ENCODE results near the gene SNRPB2.

The SNRPB2 gene

DNA sequence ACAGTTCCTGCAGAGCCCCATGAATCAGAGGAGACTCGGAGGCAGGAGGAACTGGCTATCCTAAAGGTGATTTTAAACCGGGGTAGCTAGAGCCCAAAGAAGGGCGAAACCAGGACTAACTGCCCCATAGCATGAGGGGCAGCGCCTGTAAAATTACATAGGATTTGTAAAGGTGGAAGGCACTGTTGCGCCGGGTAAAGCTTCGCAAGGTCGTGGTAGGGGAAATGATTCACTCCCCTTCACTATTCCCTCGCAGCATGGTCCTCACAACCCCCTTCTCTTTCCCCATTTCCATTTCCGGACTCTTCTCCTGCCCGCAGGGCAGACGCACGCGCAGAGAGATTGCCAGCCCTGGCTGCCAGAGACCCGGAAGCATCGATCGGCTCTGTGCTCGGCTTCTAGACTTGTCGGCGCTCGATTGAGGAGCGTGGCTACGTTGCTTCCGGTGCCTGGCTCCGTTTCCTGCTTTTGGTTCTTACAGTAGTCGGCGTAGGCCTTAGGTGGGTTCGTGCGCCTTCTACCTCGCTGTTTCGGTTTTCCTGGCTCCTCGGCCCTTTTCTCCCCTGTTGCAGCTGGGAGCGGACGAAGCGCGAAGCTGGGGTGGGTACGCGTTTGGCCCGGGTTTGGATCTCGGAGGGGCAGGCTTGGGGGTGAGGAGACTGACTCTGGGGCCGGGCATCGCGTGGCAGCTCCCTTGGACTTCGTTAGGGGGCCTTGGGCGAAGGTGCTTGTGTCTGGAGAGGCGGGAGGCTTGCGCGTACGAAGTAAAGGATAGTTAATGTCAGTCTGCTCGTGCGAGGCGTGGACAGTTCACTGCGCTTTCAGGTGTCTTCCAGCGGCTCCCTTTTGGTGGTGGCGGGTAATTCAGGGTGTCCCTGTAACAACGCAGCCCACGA is at the start of gene SNRPB2:
Gene SNRPB2, plus strand, starts transcription at position 462 of the 896 bp plus-strand sequence. CDS start 1,677 bp downstream, outside the sequence.
- Histone ChIP-seq H3K27me3 (ENCODE audit: control insufficient read depth in 1 of 2, insufficient read depth in 2 of 2, low read length in 2 of 2) (peaks cover 6 to 11% of the 10 kb centered on the region in 2 donors), H3K4me1 (ENCODE audit: control insufficient read depth in 1 of 2, insufficient read depth in 2 of 2, low read length in 2 of 2) (peaks cover 16% of the 10 kb centered on the region in 2 donors), H3K9me3 (ENCODE audit: control insufficient read depth in 1 of 2, low read length in 2 of 2) (no peaks in the 10 kb centered on the region), H3K36me3 (ENCODE audit: control insufficient read depth in 1 of 2, insufficient read depth in 2 of 2, low read length in 2 of 2) (peaks cover 21 to 23% of the 10 kb centered on the region in 2 donors), H3K9ac (ENCODE audit: low read depth in 1 of 2, low read length in 2 of 2) (peak within 1 kb of the TSS; percentile 98 to 99), H3K4me3 (ENCODE audit: low read depth in 1 of 2, low read length in 2 of 2) (peak within 1 kb of the TSS; percentile 96 to 99), H3K27ac (ENCODE audit: low read depth, low read length) (peak within 1 kb of the TSS; percentile 45)

DNA sequence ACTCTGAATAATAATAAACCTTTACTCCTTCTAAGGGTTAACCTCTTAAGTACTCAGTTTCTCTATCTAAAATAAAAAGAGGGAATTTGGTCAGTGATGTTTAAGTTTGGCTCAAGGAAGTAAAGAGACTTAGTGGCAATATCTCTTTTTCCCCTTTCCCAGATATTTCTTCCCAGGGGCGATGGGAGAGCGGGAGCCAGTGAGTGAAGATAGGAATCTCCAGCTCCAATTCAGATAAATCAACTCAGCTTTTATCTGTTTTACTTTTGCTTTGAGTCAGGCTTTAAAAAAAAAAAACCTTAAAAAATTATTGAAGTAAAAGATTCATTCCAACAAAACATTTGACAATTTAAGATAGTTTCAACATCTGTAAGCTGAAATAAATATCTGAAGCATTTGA is 45.4 kb upstream of the SNRPB2 start:
- Histone ChIP-seq H3K9ac (ENCODE audit: low read depth in 1 of 2, low read length in 2 of 2) (no peak overlapping the region), H3K27ac (ENCODE audit: low read depth, low read length) (no peak overlapping the region), H3K4me3 (ENCODE audit: low read depth in 1 of 2, low read length in 2 of 2) (no peak overlapping the region), H3K36me3 (ENCODE audit: control insufficient read depth in 1 of 2, insufficient read depth in 2 of 2, low read length in 2 of 2) (no peaks in the 10 kb centered on the region), H3K27me3 (ENCODE audit: control insufficient read depth in 1 of 2, insufficient read depth in 2 of 2, low read length in 2 of 2) (no peaks in the 10 kb centered on the region), H3K9me3 (ENCODE audit: control insufficient read depth in 1 of 2, low read length in 2 of 2) (no peaks in the 10 kb centered on the region), H3K4me1 (ENCODE audit: control insufficient read depth in 1 of 2, insufficient read depth in 2 of 2, low read length in 2 of 2) (no peaks in the 10 kb centered on the region)

DNA sequence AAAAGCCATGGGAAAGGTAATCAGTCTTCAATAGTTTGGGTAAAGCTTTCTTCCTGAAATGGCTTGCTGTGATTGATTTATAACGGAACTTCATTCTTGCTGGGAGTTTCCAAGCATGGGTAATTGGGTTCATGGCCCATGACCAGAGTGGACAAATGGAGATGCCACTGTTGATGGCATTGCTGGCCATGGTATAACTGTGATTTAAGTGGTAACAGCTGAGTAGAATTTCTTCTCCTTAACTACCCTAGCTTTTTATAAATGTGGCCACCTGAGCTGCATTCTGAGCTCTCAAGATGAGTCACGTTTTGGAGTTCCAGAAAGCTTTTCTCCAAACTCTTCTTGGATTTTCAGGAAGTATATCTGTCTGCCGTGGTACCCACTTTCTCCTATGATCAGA is 39.9 kb upstream of the SNRPB2 start:
- H3K27ac ChIP-seq (ENCODE audit: low read depth, low read length), result no peak overlapping the region
- no peaks in the 10 kb centered on the region for H3K36me3 ChIP-seq (ENCODE audit: control insufficient read depth in 1 of 2, insufficient read depth in 2 of 2, low read length in 2 of 2)
- no peaks in the 10 kb centered on the region for H3K9me3 ChIP-seq (ENCODE audit: control insufficient read depth in 1 of 2, low read length in 2 of 2)
- no peaks in the 10 kb centered on the region for H3K27me3 ChIP-seq (ENCODE audit: control insufficient read depth in 1 of 2, insufficient read depth in 2 of 2, low read length in 2 of 2)
- no peak overlapping the region for H3K4me3 ChIP-seq (ENCODE audit: low read depth in 1 of 2, low read length in 2 of 2)
- H3K4me1 ChIP-seq (ENCODE audit: control insufficient read depth in 1 of 2, insufficient read depth in 2 of 2, low read length in 2 of 2), result no peaks in the 10 kb centered on the region
- no peak overlapping the region for H3K9ac ChIP-seq (ENCODE audit: low read depth in 1 of 2, low read length in 2 of 2)

GRCh38 chr20:16691381-16691780 is 38.4 kb upstream of the SNRPB2 start:
- H3K27me3 ChIP-seq (ENCODE audit: control insufficient read depth in 1 of 2, insufficient read depth in 2 of 2, low read length in 2 of 2), result no peaks in the 10 kb centered on the region
- no peaks in the 10 kb centered on the region for H3K9me3 ChIP-seq (ENCODE audit: control insufficient read depth in 1 of 2, low read length in 2 of 2)
- no peak overlapping the region for H3K27ac ChIP-seq (ENCODE audit: low read depth, low read length)
- H3K9ac ChIP-seq (ENCODE audit: low read depth in 1 of 2, low read length in 2 of 2), result no peak overlapping the region
- peaks cover 0 to 6% of the 10 kb centered on the region in 2 donors for H3K4me1 ChIP-seq (ENCODE audit: control insufficient read depth in 1 of 2, insufficient read depth in 2 of 2, low read length in 2 of 2)
- no peak overlapping the region for H3K4me3 ChIP-seq (ENCODE audit: low read depth in 1 of 2, low read length in 2 of 2)
- no peaks in the 10 kb centered on the region for H3K36me3 ChIP-seq (ENCODE audit: control insufficient read depth in 1 of 2, insufficient read depth in 2 of 2, low read length in 2 of 2)

DNA sequence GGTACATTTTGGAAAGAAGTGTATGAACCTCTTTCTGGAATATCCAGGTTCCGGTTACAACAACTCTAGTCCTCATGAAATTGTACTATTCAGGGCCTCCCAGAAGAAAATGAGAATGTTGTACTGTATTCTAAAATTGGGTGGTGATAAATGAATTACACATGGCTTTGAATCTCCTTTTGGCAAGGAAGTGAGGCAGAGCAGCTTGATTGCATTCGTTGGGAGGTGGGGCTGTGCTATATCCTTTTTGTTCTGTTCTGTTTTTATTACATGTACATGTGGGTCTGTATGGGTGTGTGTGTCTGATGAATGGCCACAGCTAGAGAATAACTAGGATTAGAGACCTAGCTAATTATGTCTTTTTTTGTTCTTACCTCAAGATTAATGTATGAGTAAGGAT is 37.8 kb upstream of the SNRPB2 start:
- no peak overlapping the region for H3K4me3 ChIP-seq (ENCODE audit: low read depth in 1 of 2, low read length in 2 of 2)
- H3K9ac ChIP-seq (ENCODE audit: low read depth in 1 of 2, low read length in 2 of 2), result no peak overlapping the region
- no peak overlapping the region for H3K27ac ChIP-seq (ENCODE audit: low read depth, low read length)
- no peaks in the 10 kb centered on the region for H3K36me3 ChIP-seq (ENCODE audit: control insufficient read depth in 1 of 2, insufficient read depth in 2 of 2, low read length in 2 of 2)
- H3K27me3 ChIP-seq (ENCODE audit: control insufficient read depth in 1 of 2, insufficient read depth in 2 of 2, low read length in 2 of 2), result no peaks in the 10 kb centered on the region
- peaks cover 0 to 9% of the 10 kb centered on the region in 2 donors for H3K4me1 ChIP-seq (ENCODE audit: control insufficient read depth in 1 of 2, insufficient read depth in 2 of 2, low read length in 2 of 2)
- H3K9me3 ChIP-seq (ENCODE audit: control insufficient read depth in 1 of 2, low read length in 2 of 2), result no peaks in the 10 kb centered on the region

GRCh38 chr20:16692442-16692841 is 37.4 kb upstream of the SNRPB2 start:
- Histone ChIP-seq H3K9me3 (ENCODE audit: control insufficient read depth in 1 of 2, low read length in 2 of 2) (no peaks in the 10 kb centered on the region), H3K36me3 (ENCODE audit: control insufficient read depth in 1 of 2, insufficient read depth in 2 of 2, low read length in 2 of 2) (no peaks in the 10 kb centered on the region), H3K27ac (ENCODE audit: low read depth, low read length) (no peak overlapping the region)

GRCh38 chr20:16693278-16693677 is 36.5 kb upstream of the SNRPB2 start:
- H3K9me3 ChIP-seq (ENCODE audit: control insufficient read depth in 1 of 2, low read length in 2 of 2), result no peaks in the 10 kb centered on the region
- no peaks in the 10 kb centered on the region for H3K36me3 ChIP-seq (ENCODE audit: control insufficient read depth in 1 of 2, insufficient read depth in 2 of 2, low read length in 2 of 2)
- no peak overlapping the region for H3K27ac ChIP-seq (ENCODE audit: low read depth, low read length)
- peaks cover 0 to 9% of the 10 kb centered on the region in 2 donors for H3K4me1 ChIP-seq (ENCODE audit: control insufficient read depth in 1 of 2, insufficient read depth in 2 of 2, low read length in 2 of 2)
- no peak overlapping the region for H3K4me3 ChIP-seq (ENCODE audit: low read depth in 1 of 2, low read length in 2 of 2)
- no peak overlapping the region for H3K9ac ChIP-seq (ENCODE audit: low read depth in 1 of 2, low read length in 2 of 2)
- no peaks in the 10 kb centered on the region for H3K27me3 ChIP-seq (ENCODE audit: control insufficient read depth in 1 of 2, insufficient read depth in 2 of 2, low read length in 2 of 2)

More at GRCh38 chr20:16692442-16692841, 37.4 kb upstream of the SNRPB2 start:
- H3K27me3 ChIP-seq (ENCODE audit: control insufficient read depth in 1 of 2, insufficient read depth in 2 of 2, low read length in 2 of 2), result no peaks in the 10 kb centered on the region
- H3K4me1 ChIP-seq (ENCODE audit: control insufficient read depth in 1 of 2, insufficient read depth in 2 of 2, low read length in 2 of 2), result peaks cover 0 to 9% of the 10 kb centered on the region in 2 donors
- no peak overlapping the region for H3K9ac ChIP-seq (ENCODE audit: low read depth in 1 of 2, low read length in 2 of 2)
- no peak overlapping the region for H3K4me3 ChIP-seq (ENCODE audit: low read depth in 1 of 2, low read length in 2 of 2)

DNA sequence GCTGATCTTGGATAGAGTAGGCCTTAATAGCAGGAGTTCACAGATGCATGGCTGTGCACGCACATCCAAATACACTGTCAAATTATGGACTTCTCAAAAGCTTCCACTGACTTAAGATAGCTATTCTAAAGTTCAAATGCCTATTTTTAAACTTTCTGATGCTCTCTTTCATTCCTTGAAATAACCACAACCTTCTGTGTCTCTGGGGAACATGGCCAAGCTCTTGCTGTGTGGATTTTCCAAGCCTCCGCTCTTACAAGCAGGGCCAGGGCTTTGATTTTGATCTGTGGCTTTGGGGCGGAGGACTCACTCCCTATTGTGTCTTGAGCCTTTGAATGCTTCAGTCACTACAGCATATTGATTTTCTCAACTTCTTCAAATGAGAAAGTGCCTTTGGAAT is 35.7 kb upstream of the SNRPB2 start:
- H3K4me1 ChIP-seq (ENCODE audit: control insufficient read depth in 1 of 2, insufficient read depth in 2 of 2, low read length in 2 of 2), result peaks cover 0 to 9% of the 10 kb centered on the region in 2 donors
- no peaks in the 10 kb centered on the region for H3K9me3 ChIP-seq (ENCODE audit: control insufficient read depth in 1 of 2, low read length in 2 of 2)
- no peak overlapping the region for H3K27ac ChIP-seq (ENCODE audit: low read depth, low read length)
- H3K4me3 ChIP-seq (ENCODE audit: low read depth in 1 of 2, low read length in 2 of 2), result no peak overlapping the region
- no peaks in the 10 kb centered on the region for H3K36me3 ChIP-seq (ENCODE audit: control insufficient read depth in 1 of 2, insufficient read depth in 2 of 2, low read length in 2 of 2)
- H3K27me3 ChIP-seq (ENCODE audit: control insufficient read depth in 1 of 2, insufficient read depth in 2 of 2, low read length in 2 of 2), result no peaks in the 10 kb centered on the region
- H3K9ac ChIP-seq (ENCODE audit: low read depth in 1 of 2, low read length in 2 of 2), result no peak overlapping the region

- Histone ChIP-seq H3K9me3 (ENCODE audit: control insufficient read depth in 1 of 2, low read length in 2 of 2) (no peaks in the 10 kb centered on the region), H3K4me3 (ENCODE audit: low read depth in 1 of 2, low read length in 2 of 2) (no peak overlapping the region), H3K27ac (ENCODE audit: low read depth, low read length) (no peak overlapping the region), H3K9ac (ENCODE audit: low read depth in 1 of 2, low read length in 2 of 2) (no peak overlapping the region), H3K4me1 (ENCODE audit: control insufficient read depth in 1 of 2, insufficient read depth in 2 of 2, low read length in 2 of 2) (peaks cover 0 to 9% of the 10 kb centered on the region in 2 donors), H3K27me3 (ENCODE audit: control insufficient read depth in 1 of 2, insufficient read depth in 2 of 2, low read length in 2 of 2) (no peaks in the 10 kb centered on the region), H3K36me3 (ENCODE audit: control insufficient read depth in 1 of 2, insufficient read depth in 2 of 2, low read length in 2 of 2) (no peaks in the 10 kb centered on the region)
Observed at GRCh38 chr20:16695628-16696027, 34.2 kb upstream of the SNRPB2 start.

DNA sequence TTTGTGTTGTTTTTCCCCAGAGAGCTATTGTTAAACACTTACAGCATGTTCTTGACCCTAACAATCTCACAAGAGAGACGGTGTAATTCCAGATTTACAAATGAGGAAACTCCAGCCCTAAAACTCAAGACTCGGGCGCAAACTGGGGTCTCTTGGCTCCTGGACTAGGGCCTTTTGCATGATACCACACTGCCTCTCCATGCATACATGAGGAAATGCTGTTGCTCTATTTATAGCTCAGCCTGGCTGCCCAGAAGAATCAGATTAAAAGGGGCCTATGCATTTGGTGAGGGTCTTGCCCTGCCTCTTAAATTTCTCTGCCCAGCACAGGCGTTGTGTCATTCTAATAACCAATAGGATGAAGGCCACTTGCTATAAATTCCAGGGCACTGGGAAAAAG is 30.5 kb upstream of the SNRPB2 start:
- Histone ChIP-seq H3K9ac (ENCODE audit: low read depth in 1 of 2, low read length in 2 of 2) (no peak overlapping the region), H3K9me3 (ENCODE audit: control insufficient read depth in 1 of 2, low read length in 2 of 2) (no peaks in the 10 kb centered on the region), H3K27ac (ENCODE audit: low read depth, low read length) (no peak overlapping the region), H3K4me3 (ENCODE audit: low read depth in 1 of 2, low read length in 2 of 2) (no peak overlapping the region), H3K36me3 (ENCODE audit: control insufficient read depth in 1 of 2, insufficient read depth in 2 of 2, low read length in 2 of 2) (no peaks in the 10 kb centered on the region), H3K27me3 (ENCODE audit: control insufficient read depth in 1 of 2, insufficient read depth in 2 of 2, low read length in 2 of 2) (no peaks in the 10 kb centered on the region), H3K4me1 (ENCODE audit: control insufficient read depth in 1 of 2, insufficient read depth in 2 of 2, low read length in 2 of 2) (peaks cover 0 to 9% of the 10 kb centered on the region in 2 donors)
